GM06990 (cell line): ENCODE data around the gene VGLL4.
A peak's percentile ranks its signal among the peaks of the same experiment; 100 is the strongest.

ENCODE experiments used
- DNase-seq: peaks from one replicate; pipeline ENCODE4 v3.0.0-alpha.2; 2011; ENCODE audit not compliant: insufficient read length; ENCODE audit errors: extremely low read depth
- H3K27me3 ChIP-seq: replicated peaks from 2 replicates; pipeline ENCODE4 v1.6.0; 2011; ENCODE audit warnings: low read length; ENCODE audit not compliant: control insufficient read depth, insufficient read depth
- H3K36me3 ChIP-seq: 2 replicates; pipeline ENCODE4 v1.5.1; 2011; ENCODE audit warnings: low read length; ENCODE audit not compliant: control insufficient read depth, insufficient read depth
- H3K4me3 ChIP-seq: replicated peaks from 2 replicates; pipeline ENCODE4 v1.5.1; 2011; ENCODE audit warnings: low read depth, mild to moderate bottlenecking, control low read depth, low read length
- TF ChIP-seq, protein P1 (sequence below): IDR thresholded peaks from 2 replicates; pipeline ENCODE4 v1.5.1; 2011; ENCODE audit warnings: low read length, control low read depth, mild to moderate bottlenecking, inconsistent platforms; ENCODE audit not compliant: insufficient read depth, poor library complexity, severe bottlenecking

VGLL4 gene

GRCh38 chr3:11655196-11655928, 11.6 kb upstream of the VGLL4 start:
- Histone ChIP-seq H3K4me3 (no peak overlapping the region), H3K36me3 (no peaks in the 10 kb centered on the region), H3K27me3 (no peaks in the 10 kb centered on the region)
- DNase-seq: no peak
- TF ChIP-seq, protein P1, sequence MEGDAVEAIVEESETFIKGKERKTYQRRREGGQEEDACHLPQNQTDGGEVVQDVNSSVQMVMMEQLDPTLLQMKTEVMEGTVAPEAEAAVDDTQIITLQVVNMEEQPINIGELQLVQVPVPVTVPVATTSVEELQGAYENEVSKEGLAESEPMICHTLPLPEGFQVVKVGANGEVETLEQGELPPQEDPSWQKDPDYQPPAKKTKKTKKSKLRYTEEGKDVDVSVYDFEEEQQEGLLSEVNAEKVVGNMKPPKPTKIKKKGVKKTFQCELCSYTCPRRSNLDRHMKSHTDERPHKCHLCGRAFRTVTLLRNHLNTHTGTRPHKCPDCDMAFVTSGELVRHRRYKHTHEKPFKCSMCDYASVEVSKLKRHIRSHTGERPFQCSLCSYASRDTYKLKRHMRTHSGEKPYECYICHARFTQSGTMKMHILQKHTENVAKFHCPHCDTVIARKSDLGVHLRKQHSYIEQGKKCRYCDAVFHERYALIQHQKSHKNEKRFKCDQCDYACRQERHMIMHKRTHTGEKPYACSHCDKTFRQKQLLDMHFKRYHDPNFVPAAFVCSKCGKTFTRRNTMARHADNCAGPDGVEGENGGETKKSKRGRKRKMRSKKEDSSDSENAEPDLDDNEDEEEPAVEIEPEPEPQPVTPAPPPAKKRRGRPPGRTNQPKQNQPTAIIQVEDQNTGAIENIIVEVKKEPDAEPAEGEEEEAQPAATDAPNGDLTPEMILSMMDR: peak; percentile 47

DNA sequence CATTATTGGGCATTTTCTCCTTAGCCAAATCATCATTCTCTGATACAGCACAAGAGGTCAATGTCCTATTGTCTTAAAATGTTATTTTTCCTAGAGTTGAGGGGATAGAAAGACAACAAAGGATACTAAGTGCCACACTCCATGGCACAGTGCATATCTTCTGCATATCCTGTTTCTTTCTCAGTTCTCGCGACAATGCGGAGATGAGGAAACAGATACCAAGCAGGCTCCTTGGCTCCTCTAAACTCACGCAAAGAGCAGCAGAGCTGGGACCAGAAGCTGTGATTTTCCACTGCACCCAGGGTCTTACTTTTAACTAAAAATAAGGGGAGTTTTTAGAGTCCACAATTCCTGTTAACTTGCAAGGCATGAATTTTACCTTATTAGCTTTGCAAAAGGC, 10.5 kb upstream of the VGLL4 start:
- DNase-seq: no peak
- H3K36me3 ChIP-seq: no peaks in the 10 kb centered on the region
- no peaks in the 10 kb centered on the region for H3K27me3 ChIP-seq
- no peak overlapping the region for H3K4me3 ChIP-seq
- TF ChIP-seq, protein P1: no peak

DNA sequence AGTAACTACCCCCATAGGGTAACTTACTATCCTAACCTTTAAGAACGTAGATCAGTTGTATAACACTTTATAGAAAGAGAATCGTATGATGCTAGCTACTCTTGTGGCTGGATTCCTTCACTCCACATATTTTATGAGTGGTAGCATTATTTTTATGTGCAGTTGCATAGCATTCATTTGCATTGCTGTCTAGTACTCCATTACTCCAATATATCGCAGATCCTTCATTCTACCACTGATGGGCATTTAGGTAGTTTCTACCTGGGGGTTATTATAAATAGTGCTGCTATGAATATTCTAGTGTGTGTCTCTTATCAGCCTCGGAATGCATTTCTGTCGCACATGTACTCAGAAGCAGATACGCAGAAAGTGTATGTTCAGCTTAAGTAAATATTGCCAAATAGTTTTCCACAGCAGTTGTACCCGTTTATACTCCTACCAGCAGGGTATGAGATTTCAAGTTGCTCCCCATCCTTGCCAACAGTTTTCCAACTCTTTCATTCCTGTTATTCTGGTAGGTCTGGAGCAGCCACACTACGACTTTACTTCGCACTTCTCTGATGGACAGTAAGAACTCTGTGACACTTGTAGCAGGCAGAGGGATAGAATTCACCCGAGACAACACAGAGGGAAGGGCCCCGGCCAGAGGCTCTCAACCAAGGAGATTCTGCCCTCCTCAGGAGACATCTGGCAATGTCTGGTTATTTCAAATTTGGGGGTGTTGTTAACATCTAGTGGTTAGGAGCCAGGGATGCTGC, 9.8 kb upstream of the VGLL4 start:
- Histone ChIP-seq H3K36me3 (no peaks in the 10 kb centered on the region), H3K27me3 (no peaks in the 10 kb centered on the region), H3K4me3 (no peak overlapping the region)
- TF ChIP-seq, protein P1: no peak
- DNase-seq: no peak

DNA sequence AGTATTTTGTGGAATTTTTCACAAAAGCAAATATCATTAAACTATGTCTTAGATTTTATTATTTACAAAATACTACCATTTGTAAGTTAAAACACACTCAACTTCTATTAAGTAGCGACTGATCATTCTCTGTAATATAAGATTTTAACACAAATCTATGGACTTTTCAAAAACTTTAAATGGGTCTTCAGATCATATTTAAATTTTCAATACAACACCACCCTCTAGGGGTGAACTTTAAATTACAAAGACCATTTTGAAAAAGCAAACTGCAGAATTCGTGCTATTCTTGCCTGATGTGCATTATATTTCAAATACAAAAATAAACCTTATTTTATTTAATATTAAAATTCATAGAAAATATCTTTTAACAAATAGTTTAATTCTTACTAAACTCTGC, 8.2 kb upstream of the VGLL4 start:
- Histone ChIP-seq H3K27me3 (no peaks in the 10 kb centered on the region), H3K36me3 (no peaks in the 10 kb centered on the region), H3K4me3 (no peak overlapping the region)
- peak; percentile 27 for DNase-seq
- TF ChIP-seq, protein P1: peak; percentile 24

- no peak for DNase-seq
- TF ChIP-seq, protein P1: no peak
- Histone ChIP-seq H3K4me3 (no peak overlapping the region), H3K36me3 (no peaks in the 10 kb centered on the region), H3K27me3 (no peaks in the 10 kb centered on the region)
Measured at GRCh38 chr3:11651477-11651876, 7.8 kb upstream of the VGLL4 start.
